Neural crest cell (in vitro differentiated cells): Measurements from ENCODE around the gene C1orf159. TPM values are rescaled to one million over a fixed set of nuclear protein-coding genes. Genes with fewer than 3 reads are reported as not detected.

Experiments used
- DNase-seq: peaks from one replicate; pipeline ENCODE4 v3.0.0; 2021; ENCODE audit warnings: low read depth, mixed read lengths, low spot score
- H3K27ac Mint-ChIP-seq: one replicate; pipeline ENCODE4 v1.8.0; 2021; ENCODE audit warnings: mild to moderate bottlenecking, mixed read lengths; ENCODE audit not compliant: unreplicated experiment
- H3K27me3 Mint-ChIP-seq: 2 replicates; pipeline ENCODE4 v1.8.0; 2021; ENCODE audit warnings: low read depth, mild to moderate bottlenecking, mixed read lengths
- H3K36me3 Mint-ChIP-seq: 2 replicates; pipeline ENCODE4 v1.8.0; 2021; ENCODE audit warnings: low read depth, mild to moderate bottlenecking, mixed read lengths
- H3K4me1 Mint-ChIP-seq: 2 replicates; pipeline ENCODE4 v1.8.0; 2021; ENCODE audit warnings: mixed read lengths
- H3K4me3 Mint-ChIP-seq: one replicate; pipeline ENCODE4 v1.8.0; 2021; ENCODE audit warnings: mild to moderate bottlenecking, mixed read lengths
- H3K9me3 Mint-ChIP-seq: 2 replicates; pipeline ENCODE4 v1.8.0; 2021; ENCODE audit warnings: mixed read lengths
- CTCF ChIP-seq: fragments of 200-600 bp; sonication (generic); conservative IDR thresholded peaks from 2 replicates; pipeline ENCODE4 v1.5.0; 2021; ENCODE audit warnings: antibody characterized with exemption, mild to moderate bottlenecking
- total RNA-seq: library from RNA; stranded (reverse); gene quantifications from 2 replicates; pipeline ENCODE4 v1.2.1, GENCODE V29; 2021

Gene C1orf159
- total RNA-seq, 1 donor from 2014 or later = 26.1 TPM

GRCh38 chr1:1053682-1054081 is 62.2 kb downstream of the C1orf159 start:
- no peak for DNase-seq
- Mint-ChIP-seq H3K9me3 (peaks cover 3% of the 10 kb centered on the region), H3K36me3 (peaks cover 11% of the 10 kb centered on the region), H3K27ac (no peak overlapping the region), H3K27me3 (peaks cover 11% of the 10 kb centered on the region), H3K4me1 (peaks cover 33% of the 10 kb centered on the region), H3K4me3 (no peak overlapping the region)
- no peak for TF ChIP-seq CTCF

- Mint-ChIP-seq H3K27me3 (peaks cover 5% of the 10 kb centered on the region), H3K36me3 (peaks cover 11% of the 10 kb centered on the region), H3K27ac (no peak overlapping the region), H3K4me3 (no peak overlapping the region), H3K4me1 (peaks cover 26% of the 10 kb centered on the region), H3K9me3 (peaks cover 3% of the 10 kb centered on the region)
- no peak for TF ChIP-seq CTCF
- DNase-seq = no peak
Measured at GRCh38 chr1:1053022-1053421, 62.9 kb downstream of the C1orf159 start.

- peaks cover 11% of the 10 kb centered on the region for H3K36me3 Mint-ChIP-seq
- no peak for TF ChIP-seq CTCF
- no peak overlapping the region for H3K27ac Mint-ChIP-seq
- peaks cover 21% of the 10 kb centered on the region for H3K4me1 Mint-ChIP-seq
- no peak for DNase-seq
- H3K9me3 Mint-ChIP-seq = peaks cover 3% of the 10 kb centered on the region
- H3K27me3 Mint-ChIP-seq = no peaks in the 10 kb centered on the region
- peak overlapping the region; percentile 2 for H3K4me3 Mint-ChIP-seq
Measured at GRCh38 chr1:1052003-1052840, 63.7 kb downstream of the C1orf159 start.

GRCh38 chr1:1051127-1051810 is 64.6 kb downstream of the C1orf159 start:
- peaks cover 11% of the 10 kb centered on the region for H3K36me3 Mint-ChIP-seq
- peaks cover 21% of the 10 kb centered on the region for H3K4me1 Mint-ChIP-seq
- H3K27ac Mint-ChIP-seq = no peak overlapping the region
- H3K4me3 Mint-ChIP-seq = no peak overlapping the region
- H3K9me3 Mint-ChIP-seq = peaks cover 3% of the 10 kb centered on the region
- DNase-seq = no peak
- H3K27me3 Mint-ChIP-seq = no peaks in the 10 kb centered on the region
- no peak for TF ChIP-seq CTCF

- Mint-ChIP-seq H3K27ac (no peak overlapping the region), H3K4me3 (no peak overlapping the region), H3K27me3 (no peaks in the 10 kb centered on the region), H3K36me3 (peaks cover 11% of the 10 kb centered on the region), H3K4me1 (peaks cover 16% of the 10 kb centered on the region), H3K9me3 (peaks cover 3% of the 10 kb centered on the region)
- no peak for DNase-seq
- TF ChIP-seq CTCF = no peak
Measured at GRCh38 chr1:1050577-1051052, 65.3 kb downstream of the C1orf159 start.
